Liver (tissue), 9 donors: Measurements from ENCODE around the gene THRB. TPM values are rescaled to one million over a fixed set of nuclear protein-coding genes. Genes with fewer than 3 reads are reported as not detected.

Source experiments
- DNase-seq: peaks from one replicate; pipeline ENCODE4 v3.0.0-alpha.2; 2017; ENCODE audit warnings: low spot score
- H3K27ac ChIP-seq, 2 donors: one replicate each; pipeline ENCODE4 v1.7.0; 2013; ENCODE audit warnings: inconsistent platforms in 2 of 2, low read length in 2 of 2, control low read depth in 1 of 2, low read depth in 1 of 2, mild to moderate bottlenecking in 1 of 2
- H3K27me3 ChIP-seq, 4 donors: one replicate each; pipeline versions ENCODE4 v1.6.1 to v1.7.0; 2013; ENCODE audit warnings: low read length in 3 of 4, inconsistent platforms in 1 of 4, mild to moderate bottlenecking in 1 of 4, moderate library complexity in 1 of 4; ENCODE audit not compliant: control insufficient read depth in 4 of 4, insufficient read depth in 4 of 4
- H3K36me3 ChIP-seq, 4 donors: one replicate each; pipeline versions ENCODE4 v1.6.1 to v1.7.0; 2013; ENCODE audit warnings: low read length in 3 of 4, mild to moderate bottlenecking in 3 of 4, low read depth in 1 of 4, moderate library complexity in 1 of 4; ENCODE audit not compliant: control insufficient read depth in 4 of 4, insufficient read depth in 3 of 4
- H3K4me1 ChIP-seq, 4 donors: one replicate each; pipeline versions ENCODE4 v1.6.1 to v1.7.0; 2013; ENCODE audit warnings: low read length in 3 of 4, mild to moderate bottlenecking in 3 of 4, moderate library complexity in 1 of 4; ENCODE audit not compliant: control insufficient read depth in 4 of 4, insufficient read depth in 4 of 4
- H3K4me3 ChIP-seq, 3 donors: one replicate each; pipeline versions ENCODE4 v1.6.1 to v1.7.0; 2013; ENCODE audit warnings: low read length in 3 of 3, control low read depth in 1 of 3, low read depth in 1 of 3, mild to moderate bottlenecking in 1 of 3
- H3K9ac ChIP-seq, 2 donors: one replicate each; pipeline ENCODE4 v1.7.0; 2013; ENCODE audit warnings: low read length in 2 of 2, mild to moderate bottlenecking in 2 of 2, moderate library complexity in 2 of 2, control low read depth in 1 of 2, low read depth in 1 of 2
- H3K9me3 ChIP-seq, 4 donors: one replicate each; pipeline versions ENCODE4 v1.6.1 to v1.7.0; 2013; ENCODE audit warnings: low read length in 3 of 4; ENCODE audit not compliant: control insufficient read depth in 4 of 4
- EGR1 ChIP-seq, 2 donors: IDR thresholded peaks; 2 replicates each; pipeline ENCODE4 v1.6.1; 2016 to 2018; ENCODE audit warnings: antibody characterized with exemption in 2 of 2, low read depth in 2 of 2
- FOXA1 ChIP-seq: IDR thresholded peaks from 2 replicates; pipeline ENCODE4 v1.6.1; 2016; ENCODE audit warnings: antibody characterized with exemption
- FOXA2 ChIP-seq: IDR thresholded peaks from 2 replicates; pipeline ENCODE4 v1.6.1; 2016; ENCODE audit warnings: antibody characterized with exemption
- GABPA ChIP-seq, 2 donors: IDR thresholded peaks in 1 of 2; conservative IDR thresholded peaks in 1 of 2; 2 replicates each; pipeline ENCODE4 v1.6.1; 2016; ENCODE audit warnings: antibody characterized with exemption in 2 of 2, mild to moderate bottlenecking in 1 of 2, moderate library complexity in 1 of 2
- HNF4A ChIP-seq, 2 donors: conservative IDR thresholded peaks; 2 replicates each; pipeline ENCODE4 v1.6.1; 2016; ENCODE audit warnings: antibody characterized with exemption in 2 of 2, mild to moderate bottlenecking in 2 of 2
- HNF4G ChIP-seq: IDR thresholded peaks from 2 replicates; pipeline ENCODE4 v1.6.1; 2016; ENCODE audit warnings: antibody characterized with exemption
- JUND ChIP-seq, 2 donors: IDR thresholded peaks; 2 replicates each; pipeline ENCODE4 v1.6.1; 2016; ENCODE audit warnings: antibody characterized with exemption in 2 of 2
- NR2F2 ChIP-seq: IDR thresholded peaks from 2 replicates; pipeline ENCODE4 v1.6.1; 2016; ENCODE audit warnings: antibody characterized with exemption
- RAD21 ChIP-seq, 2 donors: IDR thresholded peaks; 2 replicates each; pipeline ENCODE4 v1.6.1; 2016; ENCODE audit warnings: antibody characterized with exemption in 2 of 2, mild to moderate bottlenecking in 2 of 2
- RXRA ChIP-seq, 2 donors: IDR thresholded peaks; 2 replicates each; pipeline ENCODE4 v1.6.1; 2017 to 2018; ENCODE audit warnings: antibody characterized with exemption in 2 of 2, mild to moderate bottlenecking in 1 of 2
- SP1 ChIP-seq: IDR thresholded peaks from 2 replicates; pipeline ENCODE4 v1.6.1; 2018; ENCODE audit warnings: antibody characterized with exemption, mild to moderate bottlenecking
- TAF1 ChIP-seq: conservative IDR thresholded peaks from 2 replicates; pipeline ENCODE4 v1.6.1; 2016; ENCODE audit warnings: antibody characterized with exemption, mild to moderate bottlenecking
- YY1 ChIP-seq: IDR thresholded peaks from 2 replicates; pipeline ENCODE4 v1.6.1; 2016; ENCODE audit warnings: antibody characterized with exemption, mild to moderate bottlenecking
- WGBS: extraction: QIAGEN DNeasy Blood & Tissue Kit; methylation state at CpG from one replicate; pipeline ENCODE4 v1.1.7; 2013; 5-methylcytosine and 5-hydroxymethylcytosine counted together
- polyA plus RNA-seq, 2 donors: library from polyadenylated mRNA; stranded (reverse) in 1 of 2; unstranded in 1 of 2; fragments of 200-250 nt in 1 of 2; fragments of >200 nt in 1 of 2; fragmentation: Nextera tagmentation in 1 of 2; extraction: Ambion mirVana in 1 of 2; gene quantifications; one replicate each; pipeline versions ENCODE4 v1.2.1 to v1.2.3, GENCODE V29; 2013 to 2015
- total RNA-seq, 2 donors: library from RNA; depleted of rRNA; stranded (reverse); fragments of >200 nt; gene quantifications; one replicate each; pipeline ENCODE4 v1.2.3, GENCODE V29; 2014
- TF ChIP-seq, protein P1 (sequence below): IDR thresholded peaks from 2 replicates; pipeline ENCODE4 v1.6.1; 2016; ENCODE audit warnings: antibody characterized with exemption
- TF ChIP-seq, protein P2 (sequence below): fragments of 150-350 bp; IDR thresholded peaks from 2 replicates; pipeline ENCODE4 v1.5.1; 2017; ENCODE audit warnings: improper control_type of control experiment, low read depth, low read length; ENCODE audit not compliant: missing input control
- TF ChIP-seq, protein P3 (sequence below): IDR thresholded peaks from 2 replicates; pipeline ENCODE4 v1.6.1; 2016; ENCODE audit warnings: antibody characterized with exemption
- TF ChIP-seq, protein P4 (sequence below): IDR thresholded peaks from 2 replicates; pipeline ENCODE4 v1.6.1; 2016; ENCODE audit warnings: antibody characterized with exemption
- TF ChIP-seq, protein P5 (sequence below): IDR thresholded peaks from 2 replicates; pipeline ENCODE4 v1.6.1; 2016; ENCODE audit warnings: antibody characterized with exemption, mild to moderate bottlenecking
- donor health status: healthy.
- donor health status: healthy.
- donor health status: healthy.
- donor health status: healthy.
- donor health status: healthy.

Gene THRB
- total and polyA plus RNA-seq, 4 donors, result 5.9 to 23.9 (median 9.3) TPM

DNA sequence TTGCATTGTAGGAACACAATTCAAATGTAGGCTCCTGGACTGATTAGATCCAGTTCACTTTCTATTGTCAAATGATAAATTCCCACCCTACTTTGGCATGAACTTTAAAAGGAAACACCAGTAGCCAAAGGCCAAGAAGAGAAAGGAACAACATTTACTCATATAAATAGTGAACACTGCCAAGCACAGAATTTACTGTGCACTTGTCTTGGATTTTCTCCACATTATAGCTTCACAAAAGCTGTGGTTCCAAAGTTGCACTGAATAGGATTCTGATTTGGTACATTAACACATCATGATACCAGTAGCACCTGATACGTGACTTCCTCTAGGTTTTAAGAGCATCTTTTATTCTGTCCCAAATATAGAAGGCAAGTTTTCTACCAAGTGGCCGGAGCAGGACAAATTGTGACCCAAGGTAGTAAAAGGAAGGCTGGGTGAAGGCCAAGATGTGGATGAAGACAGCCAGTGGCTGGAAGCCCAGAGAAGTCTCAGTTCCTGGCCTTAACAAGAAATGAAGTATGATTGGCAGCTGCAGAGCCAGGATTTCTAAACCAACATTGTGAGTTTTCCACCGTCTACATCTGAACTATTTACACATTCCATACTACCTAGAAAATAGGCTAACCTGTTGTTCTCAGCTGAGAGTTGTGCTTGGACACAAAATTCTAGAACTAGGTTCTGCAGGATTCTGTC lies 206.7 kb downstream of the THRB start:
- Histone ChIP-seq H3K9me3 (no peaks in the 10 kb centered on the region), H3K27me3 (no peaks in the 10 kb centered on the region), H3K4me1 (peaks cover 0 to 3% (median 0%) of the 10 kb centered on the region in 4 donors), H3K9ac (no peak overlapping the region), H3K27ac (no peak overlapping the region), H3K36me3 (no peaks in the 10 kb centered on the region), H3K4me3 (no peak overlapping the region)
- 78% methylated on average over 3 of the region's 3 CpGs for WGBS
- TF ChIP-seq RAD21 (IDR thresholded peaks at IDR 0.05) (no peak), GABPA (IDR thresholded peaks at IDR 0.05 in 1 of 2, conservative IDR thresholded peaks at IDR 0.05 in 1 of 2) (no peak), FOXA2 (no peak), HNF4A (conservative IDR thresholded peaks at IDR 0.05) (no peak), TAF1 (no peak)
- TF ChIP-seq, protein P1, sequence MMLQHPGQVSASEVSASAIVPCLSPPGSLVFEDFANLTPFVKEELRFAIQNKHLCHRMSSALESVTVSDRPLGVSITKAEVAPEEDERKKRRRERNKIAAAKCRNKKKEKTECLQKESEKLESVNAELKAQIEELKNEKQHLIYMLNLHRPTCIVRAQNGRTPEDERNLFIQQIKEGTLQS, result no peak
- no peak for DNase-seq

DNA sequence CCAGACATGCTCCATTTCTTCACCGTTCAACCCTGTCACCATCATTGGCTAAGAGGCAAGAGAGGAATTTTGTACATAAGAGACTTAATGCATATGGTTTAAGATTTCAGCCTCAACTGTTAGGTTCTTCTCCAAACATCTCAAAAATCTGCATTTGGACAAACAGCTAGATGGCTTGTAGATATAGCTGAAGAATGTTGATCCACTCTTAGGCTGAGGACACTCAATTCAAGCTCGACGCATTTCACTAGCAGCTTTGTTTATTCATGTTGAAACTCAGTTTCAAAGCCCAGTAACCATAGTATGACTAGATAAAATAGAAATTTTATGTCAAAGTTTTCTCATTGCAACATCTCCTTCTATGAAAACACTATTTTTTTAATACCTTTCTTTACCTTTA lies 208.2 kb downstream of the THRB start:
- WGBS, result 60% methylated on average over 3 of the region's 3 CpGs
- Histone ChIP-seq H3K9ac (no peak overlapping the region), H3K36me3 (no peaks in the 10 kb centered on the region), H3K4me1 (peaks cover 0 to 3% (median 0%) of the 10 kb centered on the region in 4 donors), H3K4me3 (no peak overlapping the region), H3K9me3 (no peaks in the 10 kb centered on the region), H3K27ac (no peak overlapping the region), H3K27me3 (no peaks in the 10 kb centered on the region)
- TF ChIP-seq GABPA (IDR thresholded peaks at IDR 0.05 in 1 of 2, conservative IDR thresholded peaks at IDR 0.05 in 1 of 2) (no peak), YY1 (no peak), RXRA (IDR thresholded peaks at IDR 0.05) (peak in 1 of 2 donors; percentile 13), FOXA2 (peak; percentile 10), SP1 (no peak), FOXA1 (no peak), HNF4G (no peak), TAF1 (no peak), JUND (IDR thresholded peaks at IDR 0.05) (no peak), NR2F2 (no peak), EGR1 (IDR thresholded peaks at IDR 0.05; ENCODE audit: low read depth in 2 of 2) (no peak), HNF4A (conservative IDR thresholded peaks at IDR 0.05) (peak in 1 of 2 donors; percentile 23), RAD21 (IDR thresholded peaks at IDR 0.05) (no peak)
- TF ChIP-seq, protein P1, result no peak
- TF ChIP-seq, protein P2, sequence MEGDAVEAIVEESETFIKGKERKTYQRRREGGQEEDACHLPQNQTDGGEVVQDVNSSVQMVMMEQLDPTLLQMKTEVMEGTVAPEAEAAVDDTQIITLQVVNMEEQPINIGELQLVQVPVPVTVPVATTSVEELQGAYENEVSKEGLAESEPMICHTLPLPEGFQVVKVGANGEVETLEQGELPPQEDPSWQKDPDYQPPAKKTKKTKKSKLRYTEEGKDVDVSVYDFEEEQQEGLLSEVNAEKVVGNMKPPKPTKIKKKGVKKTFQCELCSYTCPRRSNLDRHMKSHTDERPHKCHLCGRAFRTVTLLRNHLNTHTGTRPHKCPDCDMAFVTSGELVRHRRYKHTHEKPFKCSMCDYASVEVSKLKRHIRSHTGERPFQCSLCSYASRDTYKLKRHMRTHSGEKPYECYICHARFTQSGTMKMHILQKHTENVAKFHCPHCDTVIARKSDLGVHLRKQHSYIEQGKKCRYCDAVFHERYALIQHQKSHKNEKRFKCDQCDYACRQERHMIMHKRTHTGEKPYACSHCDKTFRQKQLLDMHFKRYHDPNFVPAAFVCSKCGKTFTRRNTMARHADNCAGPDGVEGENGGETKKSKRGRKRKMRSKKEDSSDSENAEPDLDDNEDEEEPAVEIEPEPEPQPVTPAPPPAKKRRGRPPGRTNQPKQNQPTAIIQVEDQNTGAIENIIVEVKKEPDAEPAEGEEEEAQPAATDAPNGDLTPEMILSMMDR, result no peak
- TF ChIP-seq, protein P3, sequence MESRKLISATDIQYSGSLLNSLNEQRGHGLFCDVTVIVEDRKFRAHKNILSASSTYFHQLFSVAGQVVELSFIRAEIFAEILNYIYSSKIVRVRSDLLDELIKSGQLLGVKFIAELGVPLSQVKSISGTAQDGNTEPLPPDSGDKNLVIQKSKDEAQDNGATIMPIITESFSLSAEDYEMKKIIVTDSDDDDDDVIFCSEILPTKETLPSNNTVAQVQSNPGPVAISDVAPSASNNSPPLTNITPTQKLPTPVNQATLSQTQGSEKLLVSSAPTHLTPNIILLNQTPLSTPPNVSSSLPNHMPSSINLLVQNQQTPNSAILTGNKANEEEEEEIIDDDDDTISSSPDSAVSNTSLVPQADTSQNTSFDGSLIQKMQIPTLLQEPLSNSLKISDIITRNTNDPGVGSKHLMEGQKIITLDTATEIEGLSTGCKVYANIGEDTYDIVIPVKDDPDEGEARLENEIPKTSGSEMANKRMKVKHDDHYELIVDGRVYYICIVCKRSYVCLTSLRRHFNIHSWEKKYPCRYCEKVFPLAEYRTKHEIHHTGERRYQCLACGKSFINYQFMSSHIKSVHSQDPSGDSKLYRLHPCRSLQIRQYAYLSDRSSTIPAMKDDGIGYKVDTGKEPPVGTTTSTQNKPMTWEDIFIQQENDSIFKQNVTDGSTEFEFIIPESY, result no peak
- TF ChIP-seq, protein P4, sequence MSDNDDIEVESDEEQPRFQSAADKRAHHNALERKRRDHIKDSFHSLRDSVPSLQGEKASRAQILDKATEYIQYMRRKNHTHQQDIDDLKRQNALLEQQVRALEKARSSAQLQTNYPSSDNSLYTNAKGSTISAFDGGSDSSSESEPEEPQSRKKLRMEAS, result no peak
- TF ChIP-seq, protein P5, sequence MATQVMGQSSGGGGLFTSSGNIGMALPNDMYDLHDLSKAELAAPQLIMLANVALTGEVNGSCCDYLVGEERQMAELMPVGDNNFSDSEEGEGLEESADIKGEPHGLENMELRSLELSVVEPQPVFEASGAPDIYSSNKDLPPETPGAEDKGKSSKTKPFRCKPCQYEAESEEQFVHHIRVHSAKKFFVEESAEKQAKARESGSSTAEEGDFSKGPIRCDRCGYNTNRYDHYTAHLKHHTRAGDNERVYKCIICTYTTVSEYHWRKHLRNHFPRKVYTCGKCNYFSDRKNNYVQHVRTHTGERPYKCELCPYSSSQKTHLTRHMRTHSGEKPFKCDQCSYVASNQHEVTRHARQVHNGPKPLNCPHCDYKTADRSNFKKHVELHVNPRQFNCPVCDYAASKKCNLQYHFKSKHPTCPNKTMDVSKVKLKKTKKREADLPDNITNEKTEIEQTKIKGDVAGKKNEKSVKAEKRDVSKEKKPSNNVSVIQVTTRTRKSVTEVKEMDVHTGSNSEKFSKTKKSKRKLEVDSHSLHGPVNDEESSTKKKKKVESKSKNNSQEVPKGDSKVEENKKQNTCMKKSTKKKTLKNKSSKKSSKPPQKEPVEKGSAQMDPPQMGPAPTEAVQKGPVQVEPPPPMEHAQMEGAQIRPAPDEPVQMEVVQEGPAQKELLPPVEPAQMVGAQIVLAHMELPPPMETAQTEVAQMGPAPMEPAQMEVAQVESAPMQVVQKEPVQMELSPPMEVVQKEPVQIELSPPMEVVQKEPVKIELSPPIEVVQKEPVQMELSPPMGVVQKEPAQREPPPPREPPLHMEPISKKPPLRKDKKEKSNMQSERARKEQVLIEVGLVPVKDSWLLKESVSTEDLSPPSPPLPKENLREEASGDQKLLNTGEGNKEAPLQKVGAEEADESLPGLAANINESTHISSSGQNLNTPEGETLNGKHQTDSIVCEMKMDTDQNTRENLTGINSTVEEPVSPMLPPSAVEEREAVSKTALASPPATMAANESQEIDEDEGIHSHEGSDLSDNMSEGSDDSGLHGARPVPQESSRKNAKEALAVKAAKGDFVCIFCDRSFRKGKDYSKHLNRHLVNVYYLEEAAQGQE, result no peak
- no peak for DNase-seq
